ENCODE data around the gene ARID1B. TPM values are rescaled to one million over a fixed set of nuclear protein-coding genes. Genes with fewer than 3 reads are reported as not detected.
A peak's percentile ranks its signal among the peaks of the same experiment; 100 is the strongest.

ARID1B gene
- total RNA-seq, 1 experiment from 2014 or later: 91.7 TPM

DNA sequence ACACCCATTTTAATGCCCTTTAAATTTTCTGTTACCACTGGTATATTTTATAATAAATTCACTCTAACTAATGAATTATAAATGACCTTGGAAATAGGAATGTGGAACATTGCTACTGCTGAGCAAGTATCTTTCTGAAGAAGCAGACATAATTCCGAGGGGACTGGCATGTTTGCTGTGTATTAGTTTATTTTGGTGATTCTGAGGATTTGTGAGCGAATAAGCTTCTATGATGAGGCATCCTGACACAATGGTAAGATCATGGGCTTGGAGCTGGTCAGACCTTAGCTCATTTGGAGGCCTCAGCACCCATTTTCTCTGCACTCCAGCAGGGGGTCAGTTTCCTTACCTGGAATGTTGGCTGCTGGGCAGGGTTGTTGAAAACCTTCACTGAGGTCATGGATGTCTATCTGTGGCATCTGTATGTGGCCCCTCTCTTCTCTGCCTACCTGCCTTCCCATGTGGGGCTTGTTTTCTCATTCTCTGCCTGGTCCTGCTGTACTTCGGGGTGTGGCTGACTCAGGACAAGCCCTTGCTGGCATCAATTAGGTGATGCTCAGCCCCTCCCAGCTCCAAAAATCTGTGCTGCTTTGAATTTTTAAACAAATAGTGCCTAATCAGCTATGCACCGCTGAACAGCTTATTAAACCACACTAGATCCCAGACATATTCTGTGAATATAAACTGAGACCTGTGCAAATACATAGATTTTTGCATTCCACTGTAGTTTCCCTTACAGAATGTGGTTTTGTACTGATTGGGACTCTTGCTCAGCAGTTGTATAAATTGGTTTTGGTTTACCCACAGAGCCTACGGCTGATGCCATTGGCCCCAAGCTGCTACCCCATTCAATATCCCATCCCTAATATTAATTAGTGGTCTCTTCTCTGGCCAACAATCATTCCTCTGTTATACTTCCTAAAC, 10.7 kb downstream of the ARID1B start:
- ATAC-seq: 0 out of 2 replicates have a peak, but pooled peaks have one; percentile 38
- intact Hi-C loops (cut with micrococcal nuclease; ENCODE audit: unreplicated experiment): loop anchor here (10.0 kb wide), 1 partner anchor 223 kb away; no protein-coding TSS in a partner anchor
- TF ChIP-seq POLR2AphosphoS5 (IDR thresholded peaks at IDR 0.05; ENCODE audit: low read depth, low read length): no peak
- no peak for TF ChIP-seq SIN3A (IDR thresholded peaks at IDR 0.05; ENCODE audit: borderline replicate concordance, insufficient read depth, low read depth, low read length)
- TF ChIP-seq TCF7L2 (IDR thresholded peaks at IDR 0.05; ENCODE audit: low read depth, low read length): no peak
- TF ChIP-seq, protein P1, sequence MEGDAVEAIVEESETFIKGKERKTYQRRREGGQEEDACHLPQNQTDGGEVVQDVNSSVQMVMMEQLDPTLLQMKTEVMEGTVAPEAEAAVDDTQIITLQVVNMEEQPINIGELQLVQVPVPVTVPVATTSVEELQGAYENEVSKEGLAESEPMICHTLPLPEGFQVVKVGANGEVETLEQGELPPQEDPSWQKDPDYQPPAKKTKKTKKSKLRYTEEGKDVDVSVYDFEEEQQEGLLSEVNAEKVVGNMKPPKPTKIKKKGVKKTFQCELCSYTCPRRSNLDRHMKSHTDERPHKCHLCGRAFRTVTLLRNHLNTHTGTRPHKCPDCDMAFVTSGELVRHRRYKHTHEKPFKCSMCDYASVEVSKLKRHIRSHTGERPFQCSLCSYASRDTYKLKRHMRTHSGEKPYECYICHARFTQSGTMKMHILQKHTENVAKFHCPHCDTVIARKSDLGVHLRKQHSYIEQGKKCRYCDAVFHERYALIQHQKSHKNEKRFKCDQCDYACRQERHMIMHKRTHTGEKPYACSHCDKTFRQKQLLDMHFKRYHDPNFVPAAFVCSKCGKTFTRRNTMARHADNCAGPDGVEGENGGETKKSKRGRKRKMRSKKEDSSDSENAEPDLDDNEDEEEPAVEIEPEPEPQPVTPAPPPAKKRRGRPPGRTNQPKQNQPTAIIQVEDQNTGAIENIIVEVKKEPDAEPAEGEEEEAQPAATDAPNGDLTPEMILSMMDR (IDR thresholded peaks at IDR 0.05): no peak
- TF ChIP-seq, protein P2, sequence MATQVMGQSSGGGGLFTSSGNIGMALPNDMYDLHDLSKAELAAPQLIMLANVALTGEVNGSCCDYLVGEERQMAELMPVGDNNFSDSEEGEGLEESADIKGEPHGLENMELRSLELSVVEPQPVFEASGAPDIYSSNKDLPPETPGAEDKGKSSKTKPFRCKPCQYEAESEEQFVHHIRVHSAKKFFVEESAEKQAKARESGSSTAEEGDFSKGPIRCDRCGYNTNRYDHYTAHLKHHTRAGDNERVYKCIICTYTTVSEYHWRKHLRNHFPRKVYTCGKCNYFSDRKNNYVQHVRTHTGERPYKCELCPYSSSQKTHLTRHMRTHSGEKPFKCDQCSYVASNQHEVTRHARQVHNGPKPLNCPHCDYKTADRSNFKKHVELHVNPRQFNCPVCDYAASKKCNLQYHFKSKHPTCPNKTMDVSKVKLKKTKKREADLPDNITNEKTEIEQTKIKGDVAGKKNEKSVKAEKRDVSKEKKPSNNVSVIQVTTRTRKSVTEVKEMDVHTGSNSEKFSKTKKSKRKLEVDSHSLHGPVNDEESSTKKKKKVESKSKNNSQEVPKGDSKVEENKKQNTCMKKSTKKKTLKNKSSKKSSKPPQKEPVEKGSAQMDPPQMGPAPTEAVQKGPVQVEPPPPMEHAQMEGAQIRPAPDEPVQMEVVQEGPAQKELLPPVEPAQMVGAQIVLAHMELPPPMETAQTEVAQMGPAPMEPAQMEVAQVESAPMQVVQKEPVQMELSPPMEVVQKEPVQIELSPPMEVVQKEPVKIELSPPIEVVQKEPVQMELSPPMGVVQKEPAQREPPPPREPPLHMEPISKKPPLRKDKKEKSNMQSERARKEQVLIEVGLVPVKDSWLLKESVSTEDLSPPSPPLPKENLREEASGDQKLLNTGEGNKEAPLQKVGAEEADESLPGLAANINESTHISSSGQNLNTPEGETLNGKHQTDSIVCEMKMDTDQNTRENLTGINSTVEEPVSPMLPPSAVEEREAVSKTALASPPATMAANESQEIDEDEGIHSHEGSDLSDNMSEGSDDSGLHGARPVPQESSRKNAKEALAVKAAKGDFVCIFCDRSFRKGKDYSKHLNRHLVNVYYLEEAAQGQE (IDR thresholded peaks at IDR 0.05; ENCODE audit: insufficient read depth in 1 of 2, low read depth in 2 of 2, low read length in 1 of 2): no peak
- H3K27ac ChIP-seq (ENCODE audit: low read length): no peak overlapping the region
- in situ Hi-C loops (cut with HindIII; ENCODE audit: low pct_unique_long_range_greater_than_20kb, low sequenced_read_pairs): no loop called here
- no TSS peak for BruUV-seq (replicated peaks)
- H3K27me3 ChIP-seq (ENCODE audit: control insufficient read depth, insufficient read depth, low read length): no peaks in the 10 kb centered on the region
- ChIA-PET POLR2A (interaction anchor here (0.6 kb wide), 1 partner anchor 178 kb away, joined by 3 read pairs; no protein-coding TSS in a partner anchor), CTCF (no interaction called here)
- no peak for DNase-seq (ENCODE audit: low read depth, low spot score)
- H3K4me1 ChIP-seq (ENCODE audit: control insufficient read depth, insufficient read depth, low read length): peaks cover 50% of the 10 kb centered on the region
- no peak overlapping the region for H3K4me3 ChIP-seq (ENCODE audit: low read depth in 2 of 2, low read length in 2 of 2)
- H3K36me3 ChIP-seq (ENCODE audit: control insufficient read depth, insufficient read depth, low read length): peaks cover 3% of the 10 kb centered on the region; the same call in 1 of the 2 replicates
- H3K9me3 ChIP-seq (ENCODE audit: control insufficient read depth, insufficient read depth, low read depth, low read length): no peaks in the 10 kb centered on the region

DNA sequence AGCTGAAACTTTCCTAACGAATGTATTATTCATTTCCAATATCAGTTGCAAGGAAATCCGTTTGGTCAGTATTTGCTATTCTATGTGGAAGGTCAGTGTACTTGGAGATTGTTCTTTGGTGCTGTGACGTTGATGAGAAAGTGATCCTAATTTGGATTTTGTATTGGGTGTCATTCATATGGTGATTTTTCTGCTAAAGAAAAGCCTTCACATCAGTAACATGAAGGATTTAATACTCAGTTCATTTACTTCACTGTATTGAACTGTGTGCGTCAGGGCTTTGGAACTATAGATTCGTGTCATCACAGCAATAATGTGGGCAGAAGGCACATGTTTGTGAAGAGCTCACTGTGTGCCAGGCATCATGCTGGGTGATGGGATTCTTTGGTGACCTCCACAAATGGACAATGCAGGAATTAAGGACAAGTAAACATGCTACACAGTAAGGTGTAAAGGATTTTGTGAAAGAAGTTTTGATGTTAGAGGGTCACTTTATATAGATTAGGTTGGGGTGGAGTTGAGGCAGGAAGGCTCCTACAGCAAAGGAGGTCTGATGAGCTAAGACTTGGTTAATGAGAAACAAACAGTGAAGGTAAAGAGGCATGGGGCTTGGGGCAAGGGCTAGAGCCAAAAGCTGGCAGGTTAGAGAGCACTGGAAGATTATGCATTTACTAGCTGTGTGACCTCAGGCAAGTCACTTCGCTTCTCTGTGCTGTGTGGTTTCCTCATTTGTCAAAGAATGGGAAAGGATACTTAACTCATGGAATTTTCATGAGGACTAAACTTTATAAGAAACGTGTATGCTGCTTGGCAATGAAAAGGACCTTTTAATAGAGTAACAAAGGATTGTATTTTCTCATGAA, 12.1 kb downstream of the ARID1B start:
- DNase-seq (ENCODE audit: low read depth, low spot score) (no peak), ATAC-seq (no peak)
- Histone ChIP-seq H3K9me3 (ENCODE audit: control insufficient read depth, insufficient read depth, low read depth, low read length) (no peaks in the 10 kb centered on the region), H3K36me3 (ENCODE audit: control insufficient read depth, insufficient read depth, low read length) (peaks cover 3% of the 10 kb centered on the region; the same call in 1 of the 2 replicates), H3K4me3 (ENCODE audit: low read depth in 2 of 2, low read length in 2 of 2) (no peak overlapping the region), H3K27me3 (ENCODE audit: control insufficient read depth, insufficient read depth, low read length) (no peaks in the 10 kb centered on the region), H3K27ac (ENCODE audit: low read length) (no peak overlapping the region), H3K4me1 (ENCODE audit: control insufficient read depth, insufficient read depth, low read length) (peaks cover 38% of the 10 kb centered on the region)
- TF ChIP-seq, protein P1 (IDR thresholded peaks at IDR 0.05): no peak
- TF ChIP-seq SIN3A (IDR thresholded peaks at IDR 0.05; ENCODE audit: borderline replicate concordance, insufficient read depth, low read depth, low read length) (no peak), POLR2AphosphoS5 (IDR thresholded peaks at IDR 0.05; ENCODE audit: low read depth, low read length) (no peak), TCF7L2 (IDR thresholded peaks at IDR 0.05; ENCODE audit: low read depth, low read length) (no peak)
- TF ChIP-seq, protein P2 (IDR thresholded peaks at IDR 0.05; ENCODE audit: insufficient read depth in 1 of 2, low read depth in 2 of 2, low read length in 1 of 2): no peak
- BruUV-seq (replicated peaks): no TSS peak
- POLR2A ChIA-PET: no interaction called here
- intact Hi-C loops (cut with micrococcal nuclease; ENCODE audit: unreplicated experiment): loop anchor here (10.0 kb wide), 1 partner anchor 225 kb away; no protein-coding TSS in a partner anchor
- in situ Hi-C loops (cut with HindIII; ENCODE audit: low pct_unique_long_range_greater_than_20kb, low sequenced_read_pairs): no loop called here
- CTCF ChIA-PET: interaction anchor here (0.6 kb wide), 1 partner anchor 591 kb away, joined by 4 read pairs; no protein-coding TSS in a partner anchor
